Activated T-cell treated with anti-CD3 and anti-CD28 coated beads for 48 hours (primary cell): ENCODE measurements around the gene CRMP1.

Experiments used
- DNase-seq: peaks from one replicate; pipeline ENCODE4 v3.0.0-alpha.2; 2020; ENCODE audit warnings: low read depth

The CRMP1 gene

GRCh38 chr4:5888222-5889001 is 4.5 kb downstream of the CRMP1 start:
- no peak for DNase-seq

DNA sequence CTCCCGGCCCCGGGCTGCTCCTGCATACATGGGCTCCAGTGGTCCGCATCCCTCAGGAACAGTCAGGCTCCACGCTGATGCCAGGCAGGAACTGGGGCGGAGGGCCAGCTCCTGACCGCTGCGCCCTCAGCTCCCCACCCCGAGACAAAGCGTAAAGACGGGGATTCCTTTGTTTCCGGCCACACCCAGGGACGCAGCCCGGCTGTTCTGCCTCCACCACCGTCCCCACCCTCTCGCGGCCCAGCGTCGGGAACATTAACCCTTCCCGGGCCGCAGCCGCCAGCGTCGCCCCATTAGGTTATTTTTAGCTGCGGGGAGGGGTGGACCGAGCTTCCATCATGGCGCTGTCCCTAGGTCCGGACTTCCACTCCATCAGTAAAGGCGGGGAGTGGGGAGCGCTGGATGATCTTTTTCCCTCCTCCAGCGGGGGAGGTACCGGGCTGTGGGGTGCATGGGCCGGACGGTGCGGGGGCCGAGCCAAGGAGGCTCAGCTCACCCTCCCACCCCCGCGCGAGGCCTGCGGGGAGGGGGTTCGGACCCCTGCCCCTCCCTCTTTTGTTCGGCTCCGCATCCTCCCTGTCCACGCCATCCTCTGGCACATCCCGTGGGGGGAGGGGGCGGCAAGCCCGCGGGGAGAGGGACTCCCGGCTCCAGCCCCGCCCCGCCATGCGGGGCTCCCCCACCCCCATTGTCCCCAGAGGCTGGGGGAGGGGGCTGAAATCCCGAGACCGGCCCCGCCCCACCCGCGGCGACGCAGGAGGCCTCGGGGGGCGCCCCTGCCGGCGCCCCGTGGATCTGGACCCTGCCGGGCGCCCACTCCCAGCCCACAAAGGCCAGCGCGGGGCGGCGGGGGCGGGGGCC is 5.3 kb downstream of the CRMP1 start:
- DNase-seq: no peak

DNA sequence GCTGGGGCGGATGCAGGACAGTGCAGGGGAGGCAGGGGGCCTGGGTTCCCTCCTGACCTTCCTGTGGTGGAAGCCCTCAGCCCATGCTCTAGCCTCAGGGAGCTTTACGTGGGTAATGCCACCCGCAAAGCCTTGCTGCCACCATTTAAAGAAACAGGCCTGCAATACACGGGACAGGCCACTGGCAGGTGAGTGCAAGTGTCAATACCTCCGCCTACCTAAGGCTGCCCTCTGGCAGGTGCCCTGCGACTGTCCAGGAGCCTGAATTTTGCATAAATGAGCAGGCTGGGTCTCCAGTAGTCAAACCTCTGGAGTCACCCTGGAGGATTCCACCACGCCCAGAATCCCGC is 5.9 kb downstream of the CRMP1 start:
- no peak for DNase-seq

DNA sequence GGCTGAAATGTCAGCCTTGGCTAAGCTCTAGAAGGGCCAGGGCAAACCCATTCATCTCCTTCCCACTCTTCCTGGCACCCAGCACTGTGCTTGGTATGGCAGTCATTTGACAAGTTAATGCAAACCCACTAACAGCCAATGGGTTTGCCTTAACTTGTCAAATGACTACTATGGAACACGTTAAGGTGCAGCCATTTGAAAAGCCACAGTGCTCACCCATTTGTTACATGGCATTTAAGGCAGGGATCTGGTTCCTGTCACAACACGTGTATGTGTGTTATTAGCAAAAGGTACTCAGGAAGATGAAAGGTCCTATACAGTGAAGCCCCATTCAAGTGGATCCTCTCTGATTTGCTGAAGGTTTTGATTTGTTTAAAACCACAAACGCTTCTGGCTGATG is 7.2 kb downstream of the CRMP1 start:
- DNase-seq: no peak

GRCh38 chr4:5884796-5885195 is 8.1 kb downstream of the CRMP1 start:
- DNase-seq: no peak

GRCh38 chr4:5883916-5884315 is 9.0 kb downstream of the CRMP1 start:
- no peak for DNase-seq

DNA sequence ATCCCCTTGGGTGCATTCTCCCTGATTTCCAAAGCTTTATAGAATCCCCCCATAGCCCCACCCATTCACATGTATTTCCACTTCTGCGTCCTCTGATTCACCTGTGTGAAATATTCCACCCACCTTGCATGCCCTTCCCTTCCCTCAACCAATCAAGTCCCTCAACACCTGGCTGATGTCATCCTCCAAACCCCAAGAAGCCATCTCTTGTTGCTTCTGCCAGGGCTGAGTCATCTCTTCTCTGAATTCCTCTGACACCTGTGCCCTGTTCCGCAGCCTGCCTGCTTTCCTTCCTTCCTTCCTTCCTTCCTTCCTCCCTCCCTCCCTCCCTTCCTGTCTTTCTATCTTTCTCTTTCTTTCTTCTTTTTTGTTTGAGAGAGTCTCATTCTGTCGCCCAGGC is 9.9 kb downstream of the CRMP1 start:
- no peak for DNase-seq

GRCh38 chr4:5881340-5881739 is 11.5 kb downstream of the CRMP1 start:
- no peak for DNase-seq

GRCh38 chr4:5878359-5878758 is 14.5 kb downstream of the CRMP1 start:
- no peak for DNase-seq

DNA sequence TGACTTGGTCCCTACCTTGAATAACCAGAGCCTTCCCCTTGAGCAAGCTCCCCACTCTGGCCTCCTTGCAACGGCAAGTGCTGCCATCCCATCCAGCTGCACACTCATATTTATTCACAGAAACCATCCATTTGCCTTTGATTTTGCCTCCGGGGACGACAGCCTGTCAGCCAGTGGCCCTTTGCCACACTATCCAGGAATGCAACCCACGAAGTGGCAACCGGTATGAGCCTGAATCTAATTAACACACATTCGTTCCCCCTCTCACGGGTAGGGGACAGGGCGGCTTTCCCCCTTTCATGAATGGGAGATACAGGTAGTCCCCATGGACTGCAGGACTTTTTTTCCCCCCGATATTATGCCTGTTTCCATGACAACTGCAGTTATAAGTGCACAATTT is 15.5 kb downstream of the CRMP1 start:
- no peak for DNase-seq

- no peak for DNase-seq
Observed at GRCh38 chr4:5874811-5875449, 18.0 kb downstream of the CRMP1 start.

DNA sequence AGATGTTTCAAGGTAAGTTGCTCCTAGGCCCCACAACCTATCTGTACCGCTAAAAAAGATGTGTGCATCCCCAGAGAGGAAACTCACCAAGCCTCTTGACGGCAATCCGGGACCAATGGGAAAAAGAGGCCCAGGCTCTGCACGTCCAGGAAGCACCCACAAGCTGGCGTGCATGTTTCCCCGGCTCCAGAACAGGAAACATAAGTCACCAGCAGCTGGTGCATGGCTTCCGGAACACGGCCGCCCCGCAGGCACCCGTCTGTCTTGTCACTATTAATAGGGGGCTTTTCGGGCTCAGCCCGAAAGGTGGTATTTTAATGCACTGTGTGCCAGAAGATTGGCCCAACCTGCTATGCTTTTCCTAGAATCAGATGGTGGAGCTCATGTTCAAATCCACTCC is 22.2 kb downstream of the CRMP1 start:
- no peak for DNase-seq

DNA sequence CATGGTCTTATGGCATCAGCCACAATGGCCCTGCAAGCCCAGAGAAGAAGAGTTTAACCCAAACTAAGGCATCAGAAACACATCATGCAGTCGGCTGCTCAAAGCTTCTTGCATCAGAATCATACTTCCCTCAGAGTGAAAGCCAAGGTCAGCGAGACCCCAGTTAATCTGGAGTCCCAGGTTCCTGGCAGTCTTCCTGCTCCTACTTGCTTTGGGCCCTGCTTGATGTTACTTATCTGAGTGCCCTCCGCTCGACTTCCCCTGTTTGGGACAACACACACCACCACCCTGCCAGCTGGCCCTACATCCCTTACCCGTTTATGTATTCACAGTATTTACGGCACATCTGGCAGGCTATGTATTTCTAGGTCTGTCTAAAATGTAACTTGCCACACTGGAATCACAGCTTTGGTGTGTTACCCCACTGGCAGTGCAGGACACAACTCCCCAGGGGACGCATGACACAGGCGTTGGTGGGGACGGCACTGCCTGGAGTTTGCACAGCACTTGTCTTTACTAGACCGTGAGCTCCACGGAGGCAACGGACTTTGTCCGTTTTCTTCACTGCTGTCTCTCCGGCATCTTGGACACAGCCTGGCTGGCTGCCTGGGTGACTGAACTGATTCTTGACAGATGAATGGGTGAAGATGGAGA is 22.8 kb downstream of the CRMP1 start:
- DNase-seq: no peak

GRCh38 chr4:5867866-5868265 is 25.0 kb downstream of the CRMP1 start:
- no peak for DNase-seq

- no peak for DNase-seq
Observed at GRCh38 chr4:5866841-5867813, 25.8 kb downstream of the CRMP1 start.

- no peak for DNase-seq
Observed at GRCh38 chr4:5865896-5866599, 26.8 kb downstream of the CRMP1 start.

- peak; percentile 48 for DNase-seq
Observed at GRCh38 chr4:5863461-5864113, 29.3 kb downstream of the CRMP1 start.

GRCh38 chr4:5858020-5858769 is 34.7 kb downstream of the CRMP1 start:
- no peak for DNase-seq

GRCh38 chr4:5857199-5857598 is 35.7 kb downstream of the CRMP1 start:
- DNase-seq: no peak
